ENCODE results near the gene NLRP3.

The NLRP3 gene

DNA sequence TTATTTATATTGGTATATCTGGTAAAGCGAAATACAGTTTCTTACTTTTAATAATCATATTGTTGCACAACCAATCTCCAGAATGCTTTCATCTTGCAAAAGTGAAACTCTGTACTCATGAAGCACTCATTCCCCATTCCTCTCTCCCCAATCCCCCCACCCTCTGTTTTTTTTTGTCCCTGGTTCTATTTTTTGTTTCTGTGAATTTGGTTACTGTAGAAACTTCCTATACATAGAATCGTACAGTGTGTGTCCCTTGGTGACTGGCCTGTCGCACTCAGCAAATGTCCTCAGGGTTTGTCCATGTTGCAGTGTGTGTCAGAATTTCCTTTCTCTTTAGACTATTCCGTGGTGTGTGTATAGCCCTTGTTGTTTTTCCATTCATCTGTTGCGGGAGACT lies 7.9 kb upstream of the NLRP3 start:
- no peaks in the 10 kb centered on the region for H3K79me2 ChIP-seq (ENCODE audit: control insufficient read depth, low read length)
- H3K27me3 ChIP-seq (ENCODE audit: control insufficient read depth, low read length): peaks cover 3% of the 10 kb centered on the region; the same call in 1 of the 2 replicates
- no peak overlapping the region for H3K4me3 ChIP-seq (ENCODE audit: low read length)
- no peaks in the 10 kb centered on the region for H3K36me3 ChIP-seq (ENCODE audit: control insufficient read depth, low read length)
- peaks cover 5% of the 10 kb centered on the region for H3K9me3 ChIP-seq (ENCODE audit: control insufficient read depth, insufficient read depth, low read length)
- no peaks in the 10 kb centered on the region for H3F3A ChIP-seq (ENCODE audit: control insufficient read depth, insufficient read depth)
- TF ChIP-seq CTCF (IDR thresholded peaks at IDR 0.05; ENCODE audit: low read depth, low read length, poor library complexity, severe bottlenecking): no peak
- no peak for TF ChIP-seq EZH2phosphoT487 (IDR thresholded peaks at IDR 0.05; ENCODE audit: borderline replicate concordance, low read length)
- H4K20me1 ChIP-seq (ENCODE audit: control insufficient read depth, insufficient read depth, low read depth, low read length): no peaks in the 10 kb centered on the region
- H3K4me2 ChIP-seq (ENCODE audit: low read length): no peak overlapping the region
- H3K27ac ChIP-seq (ENCODE audit: low read depth, low read length): no peak overlapping the region
- no peaks in the 10 kb centered on the region for H3K9me2 ChIP-seq (replicated peaks; ENCODE audit: control insufficient read depth, low read length)
- H3K4me1 ChIP-seq (ENCODE audit: control insufficient read depth, low read length): no peaks in the 10 kb centered on the region

GRCh38 chr1:247409869-247410544 lies 6.0 kb upstream of the NLRP3 start:
- no peaks in the 10 kb centered on the region for H3K36me3 ChIP-seq (ENCODE audit: control insufficient read depth, low read length)
- H3K9me3 ChIP-seq (ENCODE audit: control insufficient read depth, insufficient read depth, low read length): peaks cover 5% of the 10 kb centered on the region
- no peaks in the 10 kb centered on the region for H3K9me2 ChIP-seq (replicated peaks; ENCODE audit: control insufficient read depth, low read length)
- TF ChIP-seq EZH2phosphoT487 (IDR thresholded peaks at IDR 0.05; ENCODE audit: borderline replicate concordance, low read length): no peak
- no peak for TF ChIP-seq CTCF (IDR thresholded peaks at IDR 0.05; ENCODE audit: low read depth, low read length, poor library complexity, severe bottlenecking)
- no peak overlapping the region for H3K4me2 ChIP-seq (ENCODE audit: low read length)
- H3K79me2 ChIP-seq (ENCODE audit: control insufficient read depth, low read length): no peaks in the 10 kb centered on the region
- no peaks in the 10 kb centered on the region for H3F3A ChIP-seq (ENCODE audit: control insufficient read depth, insufficient read depth)
- peaks cover 4% of the 10 kb centered on the region for H3K27me3 ChIP-seq (ENCODE audit: control insufficient read depth, low read length)
- no peak overlapping the region for H3K27ac ChIP-seq (ENCODE audit: low read depth, low read length)
- no peak overlapping the region for H3K4me3 ChIP-seq (ENCODE audit: low read length)
- H3K4me1 ChIP-seq (ENCODE audit: control insufficient read depth, low read length): no peaks in the 10 kb centered on the region
- H4K20me1 ChIP-seq (ENCODE audit: control insufficient read depth, insufficient read depth, low read depth, low read length): no peaks in the 10 kb centered on the region

DNA sequence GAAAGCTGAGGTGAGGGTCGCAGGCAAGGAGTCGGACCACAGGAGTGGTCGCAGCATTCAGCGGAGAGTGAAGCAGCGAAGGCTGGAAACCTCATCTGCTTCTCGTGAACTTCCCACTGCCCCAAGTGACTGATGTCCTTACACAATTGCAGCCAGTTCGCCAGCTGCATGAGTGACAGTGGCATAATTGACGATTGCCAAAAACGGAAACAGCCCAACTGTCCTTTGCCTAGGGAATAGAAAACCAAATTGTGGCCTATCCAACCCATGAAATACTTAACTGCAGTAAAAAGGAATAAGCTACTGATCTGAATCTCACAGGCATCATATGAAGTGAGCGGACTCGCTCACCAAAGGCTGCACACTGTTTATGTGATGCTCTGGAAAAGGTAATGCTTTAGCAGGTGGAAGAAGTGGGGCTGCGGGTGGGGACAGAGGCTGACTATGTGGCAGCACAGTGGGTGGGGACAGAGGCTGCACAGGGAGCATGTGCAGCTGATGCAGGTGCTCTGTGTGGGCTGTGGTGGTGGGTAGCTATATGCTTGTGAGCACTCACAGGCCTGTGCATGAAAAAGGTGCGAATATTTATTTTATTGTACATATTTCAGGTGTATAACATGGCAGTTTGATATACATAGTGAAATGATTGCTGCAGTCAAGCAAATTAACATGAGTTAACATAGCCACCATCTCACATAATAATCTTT lies 4.2 kb upstream of the NLRP3 start:
- no peak overlapping the region for H3K4me3 ChIP-seq (ENCODE audit: low read length)
- no peaks in the 10 kb centered on the region for H3K79me2 ChIP-seq (ENCODE audit: control insufficient read depth, low read length)
- no peak overlapping the region for H3K27ac ChIP-seq (ENCODE audit: low read depth, low read length)
- H3K4me2 ChIP-seq (ENCODE audit: low read length): no peak overlapping the region
- H3K27me3 ChIP-seq (ENCODE audit: control insufficient read depth, low read length): peaks cover 18% of the 10 kb centered on the region
- no peaks in the 10 kb centered on the region for H3K9me2 ChIP-seq (replicated peaks; ENCODE audit: control insufficient read depth, low read length)
- H3K4me1 ChIP-seq (ENCODE audit: control insufficient read depth, low read length): peaks cover 11% of the 10 kb centered on the region
- TF ChIP-seq CTCF (IDR thresholded peaks at IDR 0.05; ENCODE audit: low read depth, low read length, poor library complexity, severe bottlenecking) (no peak), EZH2phosphoT487 (IDR thresholded peaks at IDR 0.05; ENCODE audit: borderline replicate concordance, low read length) (no peak)
- H4K20me1 ChIP-seq (ENCODE audit: control insufficient read depth, insufficient read depth, low read depth, low read length): no peaks in the 10 kb centered on the region
- H3K36me3 ChIP-seq (ENCODE audit: control insufficient read depth, low read length): no peaks in the 10 kb centered on the region
- no peaks in the 10 kb centered on the region for H3F3A ChIP-seq (ENCODE audit: control insufficient read depth, insufficient read depth)
- no peaks in the 10 kb centered on the region for H3K9me3 ChIP-seq (ENCODE audit: control insufficient read depth, insufficient read depth, low read length)
